Activated CD8-positive, alpha-beta memory T cell treated with anti-CD3 and anti-CD28 coated beads, Interleukin-2, amount 10 ng/mL, durations not matched to agents 7 days and 5 days (primary cell): Measurements from ENCODE around the gene UBL3. TPM values are rescaled to one million over a fixed set of nuclear protein-coding genes. Genes with fewer than 3 reads are reported as not detected.

Experiments
- ATAC-seq: fragments of 150-1000 bp; cut with Tn5 transposase; one replicate; pipeline ENCODE4 v1.10.0; 2021; ENCODE audit warnings: moderate library complexity
- CTCF ChIA-PET: fragments of 350-600 bp; sonication (Branson Sonifier 250); formaldehyde crosslinking; loops from one replicate; lab custom pipeline; 2021; ENCODE audit warnings: antibody characterized with exemption; lab: Charles Lee
- DNase-seq: peaks from one replicate; pipeline ENCODE4 v3.0.0-alpha.2; 2020
- H3K27ac Mint-ChIP-seq: one replicate; pipeline ENCODE4 v1.8.0; 2021; ENCODE audit warnings: mild to moderate bottlenecking, mixed read lengths
- H3K27me3 Mint-ChIP-seq: one replicate; pipeline ENCODE4 v1.8.0; 2021; ENCODE audit warnings: mixed read lengths
- H3K36me3 Mint-ChIP-seq: one replicate; pipeline ENCODE4 v1.8.0; 2021; ENCODE audit warnings: mild to moderate bottlenecking, mixed read lengths
- H3K4me1 Mint-ChIP-seq: one replicate; pipeline ENCODE4 v1.8.0; 2021; ENCODE audit warnings: mixed read lengths
- H3K4me3 Mint-ChIP-seq: one replicate; pipeline ENCODE4 v1.8.0; 2021; ENCODE audit warnings: mild to moderate bottlenecking, moderate library complexity, mixed read lengths
- H3K9me3 Mint-ChIP-seq: one replicate; pipeline ENCODE4 v1.8.0; 2022; ENCODE audit warnings: low read depth, mixed read lengths
- total RNA-seq, 2 experiments: library from RNA; stranded (reverse); gene quantifications; one replicate each; pipeline ENCODE4 v1.2.3, GENCODE V29; 2021

The UBL3 gene
- total RNA-seq, 2 experiments from 2014 or later: 9.6 to 10.2 TPM

DNA sequence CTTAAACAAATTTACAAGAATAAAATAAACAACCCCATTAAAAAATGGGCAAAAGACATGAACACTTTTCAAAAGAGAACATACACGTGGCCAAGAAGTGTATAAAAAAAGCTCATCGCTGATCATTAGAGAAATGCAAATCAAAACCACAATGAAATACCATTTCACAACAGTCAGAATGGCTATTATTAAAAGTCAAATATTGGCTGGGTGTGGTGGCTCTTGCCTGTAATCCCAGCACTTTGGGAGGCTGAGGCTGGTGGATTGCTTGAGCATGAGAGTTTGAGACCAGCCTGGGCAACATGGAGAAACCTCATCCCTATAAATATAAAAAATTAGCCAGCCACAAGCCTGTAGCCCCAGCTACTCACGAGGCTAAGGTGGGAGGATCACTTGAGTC is 89.9 kb downstream of the UBL3 start:
- Mint-ChIP-seq H3K4me1 (peaks cover 35% of the 10 kb centered on the region), H3K27ac (no peak overlapping the region), H3K9me3 (peaks cover 5% of the 10 kb centered on the region), H3K4me3 (no peak overlapping the region), H3K36me3 (peaks cover 5% of the 10 kb centered on the region), H3K27me3 (no peaks in the 10 kb centered on the region)
- ATAC-seq: no peak
- CTCF ChIA-PET: interaction anchor here (1.9 kb wide), 1 partner anchor 352 kb away, joined by 6 read pairs; no protein-coding TSS in a partner anchor
- no peak for DNase-seq

GRCh38 chr13:29758531-29759114 is 91.8 kb downstream of the UBL3 start:
- Mint-ChIP-seq H3K9me3 (peaks cover 5% of the 10 kb centered on the region), H3K4me3 (peak overlapping the region; percentile 1), H3K36me3 (peaks cover 5% of the 10 kb centered on the region), H3K4me1 (peaks cover 25% of the 10 kb centered on the region), H3K27ac (peak overlapping the region; percentile 63), H3K27me3 (peaks cover 2% of the 10 kb centered on the region)
- peak; percentile 84 for ATAC-seq
- peak; percentile 80 for DNase-seq
- CTCF ChIA-PET: interaction anchor here (1.0 to 2.5 kb wide), 3 partner anchors 88 to 356 kb away, joined by 3 to 15 read pairs (median 6); no protein-coding TSS in a partner anchor

- peaks cover 4% of the 10 kb centered on the region for H3K36me3 Mint-ChIP-seq
- peaks cover 11% of the 10 kb centered on the region for H3K27me3 Mint-ChIP-seq
- peaks cover 18% of the 10 kb centered on the region for H3K4me1 Mint-ChIP-seq
- H3K4me3 Mint-ChIP-seq: no peak overlapping the region
- no peak for DNase-seq
- H3K27ac Mint-ChIP-seq: no peak overlapping the region
- CTCF ChIA-PET: interaction anchor here (0.7 to 2.1 kb wide), 4 partner anchors 12 to 356 kb away, joined by 3 to 5 read pairs (median 4); no protein-coding TSS in a partner anchor
- ATAC-seq: no peak
- H3K9me3 Mint-ChIP-seq: peaks cover 5% of the 10 kb centered on the region
Observed at GRCh38 chr13:29756506-29756905, 93.9 kb downstream of the UBL3 start.

- no peak for ATAC-seq
- Mint-ChIP-seq H3K4me1 (peaks cover 11% of the 10 kb centered on the region), H3K36me3 (no peaks in the 10 kb centered on the region), H3K27ac (no peak overlapping the region), H3K9me3 (no peaks in the 10 kb centered on the region), H3K4me3 (no peak overlapping the region), H3K27me3 (peaks cover 11% of the 10 kb centered on the region)
- CTCF ChIA-PET: interaction anchor here (0.9 kb wide), 1 partner anchor 10 kb away, joined by 4 read pairs; no protein-coding TSS in a partner anchor
- DNase-seq: no peak
Observed at GRCh38 chr13:29754473-29754806, 96.0 kb downstream of the UBL3 start.

GRCh38 chr13:29753618-29754472 is 96.6 kb downstream of the UBL3 start:
- H3K4me1 Mint-ChIP-seq: peaks cover 5% of the 10 kb centered on the region
- no peak overlapping the region for H3K27ac Mint-ChIP-seq
- no peak for DNase-seq
- CTCF ChIA-PET: interaction anchor here (0.9 to 1.0 kb wide), 2 partner anchors 10 to 52 kb away, joined by 3 to 4 read pairs; no protein-coding TSS in a partner anchor
- H3K9me3 Mint-ChIP-seq: no peaks in the 10 kb centered on the region
- H3K27me3 Mint-ChIP-seq: peaks cover 11% of the 10 kb centered on the region
- no peaks in the 10 kb centered on the region for H3K36me3 Mint-ChIP-seq
- no peak overlapping the region for H3K4me3 Mint-ChIP-seq
- ATAC-seq: no peak

- Mint-ChIP-seq H3K27me3 (peaks cover 13% of the 10 kb centered on the region), H3K4me3 (no peak overlapping the region), H3K4me1 (no peaks in the 10 kb centered on the region), H3K36me3 (no peaks in the 10 kb centered on the region), H3K27ac (no peak overlapping the region), H3K9me3 (no peaks in the 10 kb centered on the region)
- CTCF ChIA-PET: interaction anchor here (1.5 kb wide), 1 partner anchor 361 kb away, joined by 3 read pairs; no protein-coding TSS in a partner anchor
- DNase-seq: no peak
- no peak for ATAC-seq
Observed at GRCh38 chr13:29752175-29752574, 98.2 kb downstream of the UBL3 start.

- H3K9me3 Mint-ChIP-seq: no peaks in the 10 kb centered on the region
- CTCF ChIA-PET: no interaction called here
- no peak overlapping the region for H3K4me3 Mint-ChIP-seq
- H3K27ac Mint-ChIP-seq: no peak overlapping the region
- H3K36me3 Mint-ChIP-seq: no peaks in the 10 kb centered on the region
- no peaks in the 10 kb centered on the region for H3K4me1 Mint-ChIP-seq
- ATAC-seq (no peak), DNase-seq (no peak)
- peaks cover 20% of the 10 kb centered on the region for H3K27me3 Mint-ChIP-seq
Observed at GRCh38 chr13:29750183-29750530, 100.3 kb downstream of the UBL3 start.

- no peak for DNase-seq
- Mint-ChIP-seq H3K36me3 (no peaks in the 10 kb centered on the region), H3K4me1 (no peaks in the 10 kb centered on the region), H3K9me3 (no peaks in the 10 kb centered on the region), H3K27me3 (peaks cover 25% of the 10 kb centered on the region), H3K4me3 (no peak overlapping the region), H3K27ac (no peak overlapping the region)
- CTCF ChIA-PET: no interaction called here
- ATAC-seq: no peak
Observed at GRCh38 chr13:29749401-29750182, 100.8 kb downstream of the UBL3 start.

DNA sequence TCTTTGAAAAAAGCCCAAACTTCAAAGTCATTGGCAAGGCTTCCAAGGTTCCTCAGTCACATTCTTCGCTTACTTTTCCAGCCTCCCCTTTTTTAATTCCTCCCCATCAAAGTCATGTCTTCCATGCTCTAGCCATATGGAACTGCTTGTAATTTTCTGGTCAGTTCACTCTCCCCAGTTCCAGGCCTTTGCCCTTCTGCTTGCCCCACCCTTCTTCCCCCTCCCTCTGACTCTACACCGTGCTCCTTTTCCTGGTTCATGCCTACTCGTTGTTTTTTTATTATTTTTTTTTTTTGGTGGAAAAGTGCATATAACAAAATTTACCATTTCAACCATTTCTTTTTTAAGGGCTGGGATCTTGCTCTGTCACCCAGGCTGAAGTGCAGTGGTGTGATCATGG is 102.3 kb downstream of the UBL3 start:
- H3K9me3 Mint-ChIP-seq: no peaks in the 10 kb centered on the region
- no peak overlapping the region for H3K4me3 Mint-ChIP-seq
- peaks cover 27% of the 10 kb centered on the region for H3K27me3 Mint-ChIP-seq
- H3K36me3 Mint-ChIP-seq: no peaks in the 10 kb centered on the region
- DNase-seq: no peak
- no peak for ATAC-seq
- CTCF ChIA-PET: no interaction called here
- no peaks in the 10 kb centered on the region for H3K4me1 Mint-ChIP-seq
- H3K27ac Mint-ChIP-seq: no peak overlapping the region

DNA sequence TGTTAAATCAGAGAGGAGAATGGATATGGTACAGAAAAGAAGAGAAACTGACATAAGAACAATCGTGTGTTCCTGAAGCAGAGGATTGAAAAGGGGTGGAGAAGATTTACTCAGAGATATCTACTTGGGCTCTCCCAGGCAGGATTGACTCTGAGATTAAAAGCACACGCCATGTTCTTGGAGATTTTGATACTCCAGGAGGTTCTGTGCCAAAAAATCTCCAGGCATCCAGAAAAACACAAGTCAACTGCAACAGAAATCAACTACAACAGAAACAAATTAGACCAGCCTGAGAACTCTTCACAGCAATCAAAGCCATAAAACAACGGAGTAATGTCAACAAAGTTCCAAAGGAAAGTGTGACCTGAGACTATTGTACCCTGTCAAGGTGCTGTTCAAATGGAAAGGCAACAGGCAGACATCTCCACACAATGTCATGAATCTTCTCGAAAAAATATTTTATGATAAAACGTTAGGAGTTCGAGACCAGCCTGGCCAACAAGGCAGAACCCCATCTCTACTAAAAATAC is 104.2 kb downstream of the UBL3 start:
- no peak overlapping the region for H3K4me3 Mint-ChIP-seq
- H3K36me3 Mint-ChIP-seq: no peaks in the 10 kb centered on the region
- H3K27ac Mint-ChIP-seq: peak overlapping the region; percentile 2
- no peak for ATAC-seq
- H3K27me3 Mint-ChIP-seq: peaks cover 18% of the 10 kb centered on the region
- H3K4me1 Mint-ChIP-seq: no peaks in the 10 kb centered on the region
- CTCF ChIA-PET: no interaction called here
- DNase-seq: no peak
- no peaks in the 10 kb centered on the region for H3K9me3 Mint-ChIP-seq

- no peaks in the 10 kb centered on the region for H3K4me1 Mint-ChIP-seq
- CTCF ChIA-PET: no interaction called here
- peaks cover 18% of the 10 kb centered on the region for H3K27me3 Mint-ChIP-seq
- H3K9me3 Mint-ChIP-seq: no peaks in the 10 kb centered on the region
- no peaks in the 10 kb centered on the region for H3K36me3 Mint-ChIP-seq
- no peak overlapping the region for H3K4me3 Mint-ChIP-seq
- ATAC-seq: no peak
- peak overlapping the region; percentile 2 for H3K27ac Mint-ChIP-seq
- no peak for DNase-seq
Observed at GRCh38 chr13:29745704-29746103, 104.7 kb downstream of the UBL3 start.

GRCh38 chr13:29743201-29743786 is 107.1 kb downstream of the UBL3 start:
- Mint-ChIP-seq H3K36me3 (no peaks in the 10 kb centered on the region), H3K27me3 (peaks cover 18% of the 10 kb centered on the region), H3K4me1 (no peaks in the 10 kb centered on the region), H3K9me3 (no peaks in the 10 kb centered on the region), H3K4me3 (no peak overlapping the region), H3K27ac (no peak overlapping the region)
- no peak for ATAC-seq
- CTCF ChIA-PET: no interaction called here
- DNase-seq: no peak

DNA sequence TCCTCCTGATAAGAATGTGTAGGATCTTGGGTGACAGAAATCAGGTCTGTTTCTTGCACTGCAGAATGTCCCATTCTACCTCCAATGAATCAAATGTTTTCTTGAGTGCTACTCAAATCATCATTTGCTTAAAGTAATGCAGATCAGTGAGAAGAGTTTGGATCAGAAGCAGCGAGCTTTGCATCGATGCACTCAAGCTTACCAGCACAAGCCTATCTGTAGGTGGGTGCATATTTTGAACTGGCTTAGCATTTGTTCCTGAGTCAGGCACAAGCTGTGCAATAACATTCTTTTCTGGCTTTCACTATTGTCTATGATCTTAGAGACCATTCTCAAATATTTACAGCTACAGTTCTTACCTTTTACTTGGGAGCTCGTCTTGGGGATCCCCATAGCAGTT is 109.5 kb downstream of the UBL3 start:
- H3K36me3 Mint-ChIP-seq: no peaks in the 10 kb centered on the region
- peaks cover 13% of the 10 kb centered on the region for H3K27me3 Mint-ChIP-seq
- ATAC-seq (no peak), DNase-seq (no peak)
- H3K27ac Mint-ChIP-seq: no peak overlapping the region
- no peaks in the 10 kb centered on the region for H3K4me1 Mint-ChIP-seq
- H3K4me3 Mint-ChIP-seq: no peak overlapping the region
- CTCF ChIA-PET: interaction anchor here (1.2 to 1.5 kb wide), 2 partner anchors 30 to 374 kb away, joined by 3 to 4 read pairs; no protein-coding TSS in a partner anchor
- H3K9me3 Mint-ChIP-seq: no peaks in the 10 kb centered on the region
